Amniotic epithelial cell (primary cell): ENCODE measurements around the gene PGS1.
"Not testable (repeated sequence)": the region's sequence is repeated elsewhere in the genome, so short reads cannot be mapped to it uniquely, and the experiment has no call there.

Experiments used
- DNase-seq: peaks from one replicate; pipeline ENCODE4 v3.0.0-alpha.2; 2010; ENCODE audit warnings: low read depth

PGS1 gene

GRCh38 chr17:78448356-78448993, 70.0 kb downstream of the PGS1 start:
- DNase-seq: peak; percentile 24

DNA sequence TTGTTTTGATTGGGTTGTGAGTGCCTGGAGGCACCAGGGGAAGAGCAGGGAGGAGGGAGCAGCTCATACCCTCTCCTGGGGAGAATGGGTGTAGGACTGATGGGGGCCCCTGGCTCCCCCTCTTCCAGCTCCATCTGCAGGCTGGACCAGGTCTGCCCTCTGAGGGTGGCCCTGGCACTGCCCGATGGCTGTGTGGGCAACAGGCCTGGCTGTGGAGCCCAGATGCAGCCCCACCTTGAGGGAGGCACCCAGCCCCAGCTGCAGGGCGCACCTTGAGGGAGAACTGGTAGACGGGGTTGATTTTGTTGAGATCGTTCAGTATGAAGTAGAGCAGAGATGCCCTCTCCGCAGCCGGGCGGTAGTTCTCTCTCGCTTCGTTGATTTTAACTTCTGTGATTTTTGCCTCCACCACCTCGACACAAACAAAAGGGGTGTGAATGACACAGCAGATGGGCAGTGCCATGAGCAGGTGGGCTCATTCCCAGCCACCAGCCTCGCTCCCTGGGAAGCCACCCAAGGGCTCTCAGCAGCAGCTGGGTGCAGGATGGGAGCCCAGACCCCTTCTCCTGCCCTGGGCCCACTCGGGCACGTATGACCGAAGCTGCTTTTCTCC, 71.6 kb downstream of the PGS1 start:
- DNase-seq: no peak

GRCh38 chr17:78450696-78451345, 72.4 kb downstream of the PGS1 start:
- DNase-seq: no peak

DNA sequence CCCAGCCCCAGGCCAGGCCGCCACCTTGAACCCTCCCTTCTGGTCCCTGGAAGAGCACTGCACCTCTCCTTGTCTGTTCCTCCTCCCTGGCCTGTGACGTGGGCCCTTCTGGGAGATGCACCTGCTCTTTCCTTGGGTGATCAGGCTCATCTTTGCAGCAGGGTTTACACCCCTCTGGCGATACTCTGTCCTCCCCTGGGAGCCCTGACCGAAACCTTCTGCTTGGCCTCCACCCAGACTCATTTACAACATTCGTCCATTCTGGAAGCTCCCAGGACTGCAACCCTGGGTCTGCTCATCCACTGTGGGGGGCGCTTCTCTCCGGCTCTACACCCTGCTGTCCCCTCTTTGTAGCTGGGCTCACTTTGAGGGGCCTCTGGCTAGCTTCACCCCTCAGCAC, 73.3 kb downstream of the PGS1 start:
- no peak for DNase-seq

- DNase-seq: no peak
Measured at GRCh38 chr17:78454346-78454745, 75.9 kb downstream of the PGS1 start.

GRCh38 chr17:78458091-78458490, 79.6 kb downstream of the PGS1 start:
- DNase-seq: no peak

DNA sequence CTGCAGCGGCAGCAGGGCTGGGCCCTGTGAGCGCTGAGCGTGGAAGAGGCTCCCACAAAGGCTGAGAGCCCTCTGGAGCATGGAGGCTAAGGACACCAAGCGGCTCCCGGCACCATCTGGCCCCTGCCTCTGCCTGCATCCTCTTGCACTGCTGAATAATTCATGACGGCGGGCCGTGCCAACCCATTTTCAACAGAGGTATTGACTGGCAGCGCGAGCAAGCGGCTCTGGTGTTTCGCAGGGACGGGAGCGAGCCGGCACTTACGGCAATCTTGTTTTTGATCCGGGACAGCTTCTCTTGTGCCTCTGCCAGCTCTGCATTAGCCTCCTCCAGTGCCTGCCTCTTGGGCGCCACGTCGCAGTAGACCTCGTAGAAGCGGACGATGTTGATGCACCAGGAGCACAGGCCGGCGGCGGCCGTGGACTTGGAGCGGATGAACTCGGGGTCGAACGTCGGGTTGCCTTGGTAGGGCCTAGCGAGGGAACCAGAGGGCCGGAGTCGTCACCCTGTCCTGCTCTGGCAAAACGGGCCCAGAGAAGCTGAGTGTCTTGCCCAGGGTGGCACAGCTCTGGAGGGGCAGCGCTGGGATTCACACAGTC, 80.4 kb downstream of the PGS1 start:
- DNase-seq: no peak

DNA sequence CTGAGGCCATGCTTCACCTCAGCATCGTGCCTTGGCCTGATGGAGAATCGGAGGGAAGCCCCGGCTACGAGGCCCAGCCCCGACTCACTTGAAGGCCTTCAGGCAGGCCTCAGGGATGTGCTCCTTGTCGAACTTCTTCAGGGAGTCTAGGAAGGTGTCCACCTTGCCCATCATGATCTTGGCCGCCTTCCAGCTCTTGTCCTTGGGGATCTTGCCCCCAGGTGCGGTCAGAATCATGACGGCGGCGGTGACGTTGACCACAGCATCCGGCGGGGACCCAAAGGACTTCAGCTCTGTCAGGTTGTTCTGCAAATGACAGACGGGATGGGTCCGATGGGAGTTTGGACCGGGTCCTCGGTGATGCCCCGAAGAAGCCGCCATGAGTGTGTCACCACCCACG, 81.2 kb downstream of the PGS1 start:
- DNase-seq: no peak

DNA sequence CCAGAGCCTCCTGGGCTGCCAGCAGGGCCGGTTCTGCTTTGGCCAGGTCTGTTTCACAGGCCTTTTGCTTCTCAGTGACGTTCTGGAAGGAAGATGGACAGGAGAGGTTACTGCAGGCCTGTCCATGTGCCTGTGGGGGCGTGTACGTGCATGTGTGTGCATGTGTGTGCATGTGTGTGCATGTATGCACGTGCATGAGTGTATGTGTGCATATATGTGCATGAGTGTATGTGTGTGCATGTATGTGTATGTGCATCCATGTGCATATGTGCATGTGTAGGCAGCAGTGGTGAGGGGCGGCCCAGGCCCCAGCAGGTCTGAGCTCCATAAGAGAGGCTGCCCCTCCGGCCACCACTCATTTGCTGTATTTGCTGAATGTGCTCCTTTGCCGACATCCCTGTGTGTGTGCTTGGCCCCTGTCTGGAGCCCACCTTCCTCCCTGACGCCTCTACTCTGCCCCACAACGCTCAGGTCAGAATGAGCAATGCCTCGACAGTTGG, 81.8 kb downstream of the PGS1 start:
- no peak for DNase-seq

- DNase-seq: no peak
Measured at GRCh38 chr17:78460951-78461798, 82.7 kb downstream of the PGS1 start.

DNA sequence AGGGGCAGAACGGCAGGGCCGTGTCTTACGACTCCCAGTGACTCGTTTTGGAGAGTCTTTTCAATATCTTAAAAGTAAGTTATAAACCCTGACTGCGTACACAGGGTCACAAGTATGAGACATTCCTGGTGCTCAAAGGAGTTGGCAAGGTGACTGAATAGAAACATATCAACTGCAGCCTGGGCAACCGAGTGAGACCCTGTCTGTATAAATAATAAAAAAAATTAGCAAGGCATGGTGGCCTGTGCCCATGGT, 83.3 kb downstream of the PGS1 start:
- DNase-seq: no peak

DNA sequence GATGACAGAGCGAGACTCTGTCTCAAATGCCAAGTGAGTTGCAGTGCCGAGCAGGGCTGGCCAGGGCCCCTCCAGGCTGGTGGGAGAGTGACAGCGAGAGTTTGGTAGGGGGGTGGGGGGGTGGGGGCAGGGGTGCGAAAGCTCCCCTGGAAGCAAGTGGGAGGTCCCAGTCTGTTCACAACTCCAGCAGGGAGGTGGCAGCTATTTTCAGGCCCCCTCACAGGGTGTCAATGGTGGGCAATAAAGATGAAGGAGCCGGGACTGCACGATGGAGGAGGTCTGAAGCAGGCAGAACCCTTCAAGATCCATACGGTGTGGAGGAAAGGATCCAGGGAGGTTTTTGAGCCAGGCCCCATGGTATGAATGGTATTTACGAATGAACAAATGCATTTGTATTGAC, 83.7 kb downstream of the PGS1 start:
- DNase-seq: no peak

DNA sequence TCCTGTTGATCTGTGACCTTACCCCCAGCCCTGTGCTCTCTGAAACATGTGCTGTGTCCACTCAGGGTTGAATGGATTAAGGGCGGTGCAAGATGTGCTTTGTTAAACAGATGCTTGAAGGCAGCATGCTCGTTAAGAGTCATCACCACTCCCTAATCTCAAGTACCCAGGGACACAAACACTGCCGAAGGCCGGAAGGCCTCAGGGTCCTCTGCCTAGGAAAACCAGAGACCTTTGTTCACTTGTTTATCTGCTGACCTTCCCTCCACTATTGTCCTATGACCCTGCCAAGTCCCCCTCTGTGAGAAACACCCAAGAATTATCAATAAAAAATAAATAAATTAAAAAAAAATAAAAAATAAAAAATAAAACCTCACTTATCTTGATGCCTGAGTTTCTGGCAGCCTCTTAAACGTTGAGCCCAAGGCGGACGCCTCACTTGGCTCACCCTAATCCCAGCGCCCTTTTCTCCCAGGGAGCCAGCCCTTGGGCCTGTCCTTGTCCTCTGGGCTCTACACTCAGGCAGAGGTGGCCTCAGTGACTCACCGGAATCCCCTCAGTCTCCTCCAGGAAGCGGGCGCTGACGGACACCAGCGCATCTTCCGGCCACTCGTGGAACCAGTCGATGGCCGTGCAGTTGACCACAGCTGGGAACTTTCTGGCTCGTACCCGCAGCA, 87.8 kb downstream of the PGS1 start:
- not testable (repeated sequence) for DNase-seq

- DNase-seq: no peak
Measured at GRCh38 chr17:78466786-78467715, 88.6 kb downstream of the PGS1 start.

- no peak for DNase-seq
Measured at GRCh38 chr17:78468366-78468765, 89.9 kb downstream of the PGS1 start.

- DNase-seq: no peak
Measured at GRCh38 chr17:78469443-78469842, 91.0 kb downstream of the PGS1 start.

- DNase-seq: no peak
Measured at GRCh38 chr17:78471635-78472034, 93.2 kb downstream of the PGS1 start.

DNA sequence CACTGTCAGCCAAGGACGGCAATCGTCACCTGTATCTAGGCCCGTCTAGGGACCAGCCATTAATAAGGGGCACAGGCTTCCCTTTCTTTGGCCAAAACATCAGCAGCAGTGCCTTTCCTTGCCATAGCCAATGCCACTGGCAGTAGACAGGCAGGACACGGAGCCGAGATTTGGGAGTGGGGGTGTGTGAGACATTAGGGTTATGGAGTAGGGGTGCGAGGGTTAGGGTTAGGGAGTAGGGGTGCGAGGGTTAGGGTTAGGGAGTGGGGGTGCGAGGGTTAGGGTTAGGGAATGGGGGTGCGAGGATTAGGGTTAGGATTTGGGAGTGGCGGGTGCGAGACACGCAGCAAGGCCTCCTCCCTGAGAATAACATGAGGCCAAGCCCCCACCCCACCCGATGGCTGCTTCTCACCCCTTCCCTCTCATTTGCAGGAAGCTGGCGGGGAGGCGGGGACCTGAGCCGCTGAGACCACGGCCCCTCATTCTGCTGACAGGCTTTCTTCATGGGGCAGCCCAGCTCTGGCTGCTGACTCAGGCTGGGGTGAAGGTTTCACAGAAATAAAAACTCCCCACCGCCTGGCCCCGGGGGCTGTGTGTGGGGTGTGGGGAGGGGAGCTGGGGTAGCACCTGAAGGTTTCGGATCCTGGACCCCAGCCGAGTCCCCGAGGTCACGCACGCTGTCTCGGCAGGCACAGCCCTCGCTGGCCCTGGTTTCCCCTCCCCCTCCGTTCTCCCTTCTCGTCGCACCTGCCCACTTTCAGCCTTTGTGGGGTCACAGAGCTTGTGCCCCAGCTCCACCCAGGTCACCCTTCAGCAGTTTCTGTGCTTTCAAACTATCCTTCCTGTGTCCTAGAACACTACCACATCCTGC, 93.8 kb downstream of the PGS1 start:
- DNase-seq: no peak

GRCh38 chr17:78473951-78474613, 95.6 kb downstream of the PGS1 start:
- no peak for DNase-seq
